GM12864 (cell line): ENCODE data around the gene COX4I1.

Experiments
- DNase-seq: peaks from one replicate; pipeline ENCODE4 v3.0.0-alpha.2; 2011; ENCODE audit warnings: low read depth
- H3K4me3 ChIP-seq: 2 replicates; pipeline ENCODE4 v1.5.1; 2011; ENCODE audit warnings: mild to moderate bottlenecking, low read depth, low read length, control low read depth
- CTCF ChIP-seq: IDR thresholded peaks from 2 replicates; pipeline ENCODE4 v1.5.1; 2011; ENCODE audit warnings: low read depth, mild to moderate bottlenecking, moderate library complexity, low read length, control low read depth, inconsistent platforms; ENCODE audit errors: missing control alignments

Gene COX4I1

GRCh38 chr16:85829751-85830445 lies 30.4 kb downstream of the COX4I1 start:
- no peak for DNase-seq
- no peak overlapping the region for H3K4me3 ChIP-seq
- TF ChIP-seq CTCF: no peak

- TF ChIP-seq CTCF: no peak
- no peak for DNase-seq
- no peak overlapping the region for H3K4me3 ChIP-seq
These were observed 31.3 kb downstream of the COX4I1 start for GRCh38 chr16:85830821-85831220.

DNA sequence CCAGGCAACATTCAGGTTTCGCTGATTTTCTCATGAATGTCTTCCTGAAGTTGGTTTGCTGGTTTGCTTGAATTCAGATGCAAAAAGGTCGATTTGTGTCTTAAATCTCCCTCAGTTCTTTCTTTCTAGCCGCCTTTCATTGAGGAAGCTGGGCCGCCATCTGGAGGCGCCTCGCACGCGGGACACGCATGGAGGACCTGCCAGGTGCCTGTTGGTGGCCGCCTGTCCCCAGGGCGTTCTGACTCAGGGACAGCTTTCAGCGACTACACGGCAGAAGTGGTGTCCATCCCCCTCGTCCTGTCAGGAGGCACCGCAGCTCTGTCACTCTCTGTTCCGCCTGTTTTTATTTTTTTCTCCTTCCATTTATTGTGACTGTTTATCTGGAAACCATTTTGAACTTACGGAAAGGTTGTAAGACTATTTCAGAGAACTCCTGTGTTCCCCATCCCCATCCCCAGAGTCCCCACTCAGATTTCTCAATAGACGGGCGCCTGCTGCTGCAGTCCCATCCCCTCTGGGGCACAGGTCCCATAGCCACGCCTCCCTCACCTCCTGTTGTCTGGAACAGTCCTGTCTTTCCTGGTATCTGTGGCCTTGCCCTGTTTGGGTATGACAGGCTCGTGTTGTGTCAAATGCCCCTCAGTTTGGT lies 33.2 kb downstream of the COX4I1 start:
- TF ChIP-seq CTCF: no peak
- H3K4me3 ChIP-seq: no peak overlapping the region
- DNase-seq: no peak

DNA sequence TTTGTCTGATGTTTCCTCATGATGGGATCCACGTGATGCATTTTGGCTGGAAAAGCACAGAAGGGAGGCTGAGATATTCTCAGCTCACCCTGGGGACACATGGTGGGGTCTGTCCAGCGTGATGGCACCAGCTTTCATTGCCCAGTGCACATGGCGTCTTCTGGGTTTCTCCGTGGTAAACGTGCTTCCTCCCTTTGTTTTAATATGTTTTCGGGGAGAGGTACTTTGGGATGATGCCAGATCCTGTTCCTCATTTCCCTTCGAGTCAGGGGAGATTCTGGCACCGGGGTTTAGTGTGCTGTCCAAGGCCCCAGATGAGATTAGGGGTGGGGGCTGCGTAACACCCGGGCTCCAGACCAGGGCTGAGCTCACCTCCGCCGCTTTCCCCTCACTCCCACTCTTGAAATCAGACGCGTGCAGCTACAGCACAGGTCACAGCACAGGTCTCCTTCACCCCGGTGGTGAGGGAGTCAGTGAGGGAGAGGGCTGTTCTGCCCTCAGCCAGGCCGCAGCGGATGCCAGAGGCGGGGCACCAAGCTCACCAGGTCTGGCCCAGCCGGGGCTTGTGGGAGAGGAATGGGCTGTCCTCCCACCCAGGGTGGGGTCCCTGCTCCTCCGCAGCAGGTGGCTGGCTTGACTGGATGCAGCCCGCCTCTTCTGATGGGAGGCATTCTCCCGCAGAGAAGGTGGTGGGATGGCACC lies 33.9 kb downstream of the COX4I1 start:
- TF ChIP-seq CTCF: no peak
- DNase-seq: no peak
- no peak overlapping the region for H3K4me3 ChIP-seq

DNA sequence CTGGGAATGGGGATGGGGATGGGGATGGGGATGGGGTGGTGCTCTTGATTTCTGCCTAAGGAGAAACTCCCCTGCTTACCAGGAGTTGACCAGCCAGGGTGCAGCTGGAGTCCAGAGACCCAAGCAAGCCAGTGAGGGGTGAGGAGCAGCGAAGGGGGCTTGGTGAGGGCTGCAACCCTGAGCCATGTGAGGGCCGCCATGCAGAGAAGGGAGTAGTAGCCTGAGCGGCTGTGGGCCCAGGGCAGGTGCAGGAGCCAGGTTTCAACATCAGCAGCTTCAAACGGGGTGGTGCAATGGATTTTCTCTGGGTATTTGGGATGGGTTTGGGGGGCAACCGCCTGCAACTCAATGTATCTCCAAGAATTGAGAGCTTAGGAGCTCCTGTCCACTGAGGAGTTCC lies 35.2 kb downstream of the COX4I1 start:
- TF ChIP-seq CTCF: no peak
- no peak for DNase-seq
- H3K4me3 ChIP-seq: no peak overlapping the region

DNA sequence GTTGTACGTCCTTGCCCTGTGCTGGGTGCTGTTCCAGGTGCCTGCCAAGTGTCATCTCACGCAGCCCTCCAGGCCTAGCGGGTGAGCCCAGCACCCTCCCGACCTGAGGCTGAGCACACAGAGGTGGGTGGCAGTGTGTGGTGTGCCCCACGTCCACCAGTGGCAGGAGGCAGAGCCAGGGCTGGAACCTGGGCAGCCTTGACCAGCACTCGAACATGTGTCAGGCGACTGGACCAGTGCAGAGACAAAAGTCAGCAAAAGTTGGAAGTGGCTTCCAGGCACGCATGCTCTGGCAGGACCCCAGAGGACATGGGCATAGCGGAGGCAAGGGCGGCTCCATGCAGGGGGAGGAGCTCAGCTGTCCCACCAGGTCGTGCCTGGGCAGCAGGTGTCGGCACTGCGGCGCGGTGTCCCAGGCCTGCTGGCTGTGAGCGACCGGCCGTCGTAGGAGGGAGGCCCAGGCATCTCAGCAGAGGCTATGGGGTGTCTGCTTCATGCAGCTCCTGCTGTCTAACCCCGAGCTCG lies 35.8 kb downstream of the COX4I1 start:
- TF ChIP-seq CTCF: no peak
- no peak for DNase-seq
- no peak overlapping the region for H3K4me3 ChIP-seq
